ENCODE measurements around the gene RBM39.

RBM39 gene

DNA sequence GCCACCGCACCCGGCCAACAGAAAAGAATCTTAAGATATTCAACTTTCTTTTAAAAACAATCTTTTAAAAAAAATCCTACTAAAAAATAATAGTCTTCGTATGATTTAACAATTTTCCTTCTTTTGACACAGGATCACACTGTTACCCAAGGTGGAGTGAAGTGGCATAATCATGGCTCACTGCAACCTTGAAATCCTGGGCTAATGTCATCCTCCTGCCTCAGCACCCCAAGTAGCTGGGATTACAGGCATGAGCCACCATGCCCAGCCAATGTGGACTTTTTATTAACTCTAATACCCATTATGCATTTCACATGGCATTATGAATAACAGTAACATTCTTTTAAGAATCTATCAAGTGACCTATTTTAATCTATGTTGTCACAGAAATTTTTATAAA is 20.8 kb downstream of the RBM39 start:
- peaks cover 60 to 99% of the 10 kb centered on the region in 2 donors for H3K36me3 ChIP-seq (replicated peaks in 1 of 2; ENCODE audit: control insufficient read depth in 2 of 2, insufficient read depth in 2 of 2, low read length in 2 of 2)
- no peak overlapping the region for H2BK120ac ChIP-seq (ENCODE audit: low read depth, low read length)
- H4K8ac ChIP-seq (ENCODE audit: low read depth, low read length) = no peak overlapping the region
- H3K79me1 ChIP-seq (ENCODE audit: low read depth, low read length) = peaks cover 10% of the 10 kb centered on the region
- H2AK5ac ChIP-seq (ENCODE audit: low read depth, low read length) = no peak overlapping the region
- H3K4me2 ChIP-seq (ENCODE audit: insufficient read depth, low read length, poor library complexity, severe bottlenecking) = no peak overlapping the region
- 100% methylated on average over 1 of the region's 3 CpGs for WGBS, 2 donors (ENCODE audit: extremely low coverage in 2 of 2, insufficient read length in 2 of 2, insufficient replicate concordance in 1 of 2)
- H3K4me3 ChIP-seq (ENCODE audit: low read length in 2 of 2) = no peak overlapping the region
- H3K14ac ChIP-seq (ENCODE audit: low read length) = no peak overlapping the region
- no peak overlapping the region for H2BK12ac ChIP-seq (ENCODE audit: low read length)
- no peaks in the 10 kb centered on the region for H3K4me1 ChIP-seq (ENCODE audit: control insufficient read depth in 2 of 2, insufficient read depth in 1 of 2, low read depth in 1 of 2, low read length in 2 of 2)
- DNase-seq (ENCODE audit: low spot score) = no peak
- H2AFZ ChIP-seq (ENCODE audit: low read length) = no peak overlapping the region
- H4K91ac ChIP-seq (ENCODE audit: low read depth, low read length, poor library complexity) = no peak overlapping the region
- H3K9me3 ChIP-seq (replicated peaks in 1 of 2; ENCODE audit: control insufficient read depth in 2 of 2, insufficient read depth in 1 of 2, low read depth in 1 of 2, low read length in 2 of 2) = no peaks in the 10 kb centered on the region
- no peak overlapping the region for H2BK15ac ChIP-seq (ENCODE audit: low read length)
- H3K27ac ChIP-seq (replicated peaks; ENCODE audit: low read length) = no peak overlapping the region
- H2BK5ac ChIP-seq (ENCODE audit: low read length) = no peak overlapping the region
- H3K4ac ChIP-seq (ENCODE audit: low read length) = no peak overlapping the region
- no peaks in the 10 kb centered on the region for H3K27me3 ChIP-seq (ENCODE audit: control insufficient read depth in 3 of 3, insufficient read depth in 3 of 3, low read depth in 1 of 3, low read length in 3 of 3)
- no peak overlapping the region for H3K23ac ChIP-seq (ENCODE audit: low read depth, low read length, poor library complexity)
- H3K9ac ChIP-seq (ENCODE audit: low read depth, low read length, poor library complexity) = no peak overlapping the region
- no peak overlapping the region for H3K18ac ChIP-seq (ENCODE audit: low read length)

DNA sequence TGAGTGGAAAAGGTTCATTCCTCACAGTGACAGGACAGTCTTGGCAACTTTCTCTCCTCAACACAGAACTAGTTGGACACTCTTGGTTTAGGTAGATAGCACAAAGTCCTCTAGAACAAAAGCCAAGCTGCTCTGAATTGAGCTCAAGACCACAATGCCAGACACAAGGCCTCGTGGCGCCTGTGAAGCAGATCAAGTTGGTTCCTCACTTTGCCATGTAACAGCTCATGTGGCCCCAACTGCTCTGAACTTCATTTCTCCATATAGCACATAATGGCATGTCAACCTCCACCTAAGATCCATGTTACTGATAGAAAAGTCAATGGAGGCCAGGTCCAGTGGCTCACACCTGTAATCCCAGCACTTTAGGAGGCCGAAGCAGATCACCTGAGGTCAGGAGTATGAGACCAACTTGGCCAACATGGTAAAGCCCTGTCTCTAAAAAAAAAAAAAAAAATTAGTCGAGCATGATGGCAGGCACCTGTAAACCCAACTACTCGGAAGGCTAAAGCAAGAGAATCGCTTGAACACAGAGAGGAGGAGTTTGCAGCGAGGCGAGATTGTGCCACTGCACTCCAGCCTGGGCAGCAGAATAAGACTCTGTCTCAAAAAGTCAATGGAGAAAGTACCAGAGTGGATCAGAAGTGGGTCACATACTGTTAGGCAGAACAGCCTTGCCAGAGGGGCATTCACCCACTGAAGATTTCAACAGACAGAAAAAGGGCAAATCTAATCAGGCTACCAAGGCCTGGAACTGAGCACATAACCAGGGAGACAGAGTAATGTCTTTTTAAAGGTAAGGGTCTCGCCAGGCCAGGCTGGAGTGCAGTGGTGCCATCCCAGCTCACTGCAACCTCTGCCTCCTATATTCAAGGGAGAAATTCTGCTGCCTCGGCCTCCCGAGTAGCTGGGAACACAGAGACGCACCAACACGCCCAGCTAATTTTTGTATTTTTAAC is 21.6 kb downstream of the RBM39 start:
- H3K4me1 ChIP-seq (ENCODE audit: control insufficient read depth in 2 of 2, insufficient read depth in 1 of 2, low read depth in 1 of 2, low read length in 2 of 2) = no peaks in the 10 kb centered on the region
- no peak overlapping the region for H4K91ac ChIP-seq (ENCODE audit: low read depth, low read length, poor library complexity)
- no peak overlapping the region for H4K8ac ChIP-seq (ENCODE audit: low read depth, low read length)
- H3K4ac ChIP-seq (ENCODE audit: low read length) = no peak overlapping the region
- H2BK15ac ChIP-seq (ENCODE audit: low read length) = no peak overlapping the region
- H3K9me3 ChIP-seq (replicated peaks in 1 of 2; ENCODE audit: control insufficient read depth in 2 of 2, insufficient read depth in 1 of 2, low read depth in 1 of 2, low read length in 2 of 2) = no peaks in the 10 kb centered on the region
- H2AK5ac ChIP-seq (ENCODE audit: low read depth, low read length) = no peak overlapping the region
- WGBS, 2 donors (ENCODE audit: extremely low coverage in 2 of 2, insufficient read length in 2 of 2, insufficient replicate concordance in 1 of 2) = no CpG with 5 or more reads among the region's 13 CpGs
- H2BK12ac ChIP-seq (ENCODE audit: low read length) = no peak overlapping the region
- H3K14ac ChIP-seq (ENCODE audit: low read length) = no peak overlapping the region
- no peak overlapping the region for H2BK5ac ChIP-seq (ENCODE audit: low read length)
- H3K9ac ChIP-seq (ENCODE audit: low read depth, low read length, poor library complexity) = peak overlapping the region; percentile 27
- peak overlapping the region; percentile 49 for H3K23ac ChIP-seq (ENCODE audit: low read depth, low read length, poor library complexity)
- no peak for DNase-seq (ENCODE audit: low spot score)
- peaks cover 8% of the 10 kb centered on the region for H3K79me1 ChIP-seq (ENCODE audit: low read depth, low read length)
- H3K4me2 ChIP-seq (ENCODE audit: insufficient read depth, low read length, poor library complexity, severe bottlenecking) = no peak overlapping the region
- no peak overlapping the region for H3K27ac ChIP-seq (replicated peaks; ENCODE audit: low read length)
- peaks cover 64 to 99% of the 10 kb centered on the region in 2 donors for H3K36me3 ChIP-seq (replicated peaks in 1 of 2; ENCODE audit: control insufficient read depth in 2 of 2, insufficient read depth in 2 of 2, low read length in 2 of 2)
- no peak overlapping the region for H3K4me3 ChIP-seq (ENCODE audit: low read length in 2 of 2)
- no peak overlapping the region for H2AFZ ChIP-seq (ENCODE audit: low read length)
- no peak overlapping the region for H3K18ac ChIP-seq (ENCODE audit: low read length)
- H2BK120ac ChIP-seq (ENCODE audit: low read depth, low read length) = no peak overlapping the region
- no peaks in the 10 kb centered on the region for H3K27me3 ChIP-seq (ENCODE audit: control insufficient read depth in 3 of 3, insufficient read depth in 3 of 3, low read depth in 1 of 3, low read length in 3 of 3)

DNA sequence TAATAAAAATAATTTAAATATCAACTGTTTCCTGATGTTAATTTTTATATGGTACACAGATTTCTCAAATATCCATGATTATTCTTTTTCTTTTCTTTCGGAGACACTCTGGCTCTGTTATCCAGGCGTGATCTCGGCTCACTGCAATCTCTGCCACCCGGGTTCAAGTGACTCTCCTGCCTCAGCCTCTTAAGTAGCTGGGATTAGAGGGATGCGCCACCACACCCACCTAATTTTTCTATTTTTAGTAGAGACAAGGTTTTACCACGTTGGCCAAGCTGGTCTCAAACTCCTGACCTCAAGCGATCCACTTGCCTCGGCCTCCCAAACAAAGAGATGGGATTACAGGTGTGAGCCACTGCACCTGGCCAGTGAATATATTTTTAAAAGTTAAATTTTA is 22.3 kb downstream of the RBM39 start:
- H3K4me1 ChIP-seq (ENCODE audit: control insufficient read depth in 2 of 2, insufficient read depth in 1 of 2, low read depth in 1 of 2, low read length in 2 of 2) = no peaks in the 10 kb centered on the region
- no peak overlapping the region for H3K23ac ChIP-seq (ENCODE audit: low read depth, low read length, poor library complexity)
- H3K14ac ChIP-seq (ENCODE audit: low read length) = no peak overlapping the region
- no peaks in the 10 kb centered on the region for H3K9me3 ChIP-seq (replicated peaks in 1 of 2; ENCODE audit: control insufficient read depth in 2 of 2, insufficient read depth in 1 of 2, low read depth in 1 of 2, low read length in 2 of 2)
- no peak overlapping the region for H2BK120ac ChIP-seq (ENCODE audit: low read depth, low read length)
- H3K18ac ChIP-seq (ENCODE audit: low read length) = no peak overlapping the region
- H3K27ac ChIP-seq (replicated peaks; ENCODE audit: low read length) = no peak overlapping the region
- H3K27me3 ChIP-seq (ENCODE audit: control insufficient read depth in 3 of 3, insufficient read depth in 3 of 3, low read depth in 1 of 3, low read length in 3 of 3) = no peaks in the 10 kb centered on the region
- no peak overlapping the region for H2BK5ac ChIP-seq (ENCODE audit: low read length)
- H4K91ac ChIP-seq (ENCODE audit: low read depth, low read length, poor library complexity) = no peak overlapping the region
- H3K79me1 ChIP-seq (ENCODE audit: low read depth, low read length) = peaks cover 8% of the 10 kb centered on the region
- WGBS, 2 donors (ENCODE audit: extremely low coverage in 2 of 2, insufficient read length in 2 of 2, insufficient replicate concordance in 1 of 2) = no CpG with 5 or more reads among the region's 8 CpGs
- no peak overlapping the region for H3K4me2 ChIP-seq (ENCODE audit: insufficient read depth, low read length, poor library complexity, severe bottlenecking)
- no peak for DNase-seq (ENCODE audit: low spot score)
- H3K4me3 ChIP-seq (ENCODE audit: low read length in 2 of 2) = no peak overlapping the region
- no peak overlapping the region for H2BK15ac ChIP-seq (ENCODE audit: low read length)
- no peak overlapping the region for H4K8ac ChIP-seq (ENCODE audit: low read depth, low read length)
- no peak overlapping the region for H2BK12ac ChIP-seq (ENCODE audit: low read length)
- no peak overlapping the region for H3K9ac ChIP-seq (ENCODE audit: low read depth, low read length, poor library complexity)
- H2AFZ ChIP-seq (ENCODE audit: low read length) = no peak overlapping the region
- peaks cover 65 to 99% of the 10 kb centered on the region in 2 donors for H3K36me3 ChIP-seq (replicated peaks in 1 of 2; ENCODE audit: control insufficient read depth in 2 of 2, insufficient read depth in 2 of 2, low read length in 2 of 2)
- H2AK5ac ChIP-seq (ENCODE audit: low read depth, low read length) = no peak overlapping the region
- H3K4ac ChIP-seq (ENCODE audit: low read length) = no peak overlapping the region

DNA sequence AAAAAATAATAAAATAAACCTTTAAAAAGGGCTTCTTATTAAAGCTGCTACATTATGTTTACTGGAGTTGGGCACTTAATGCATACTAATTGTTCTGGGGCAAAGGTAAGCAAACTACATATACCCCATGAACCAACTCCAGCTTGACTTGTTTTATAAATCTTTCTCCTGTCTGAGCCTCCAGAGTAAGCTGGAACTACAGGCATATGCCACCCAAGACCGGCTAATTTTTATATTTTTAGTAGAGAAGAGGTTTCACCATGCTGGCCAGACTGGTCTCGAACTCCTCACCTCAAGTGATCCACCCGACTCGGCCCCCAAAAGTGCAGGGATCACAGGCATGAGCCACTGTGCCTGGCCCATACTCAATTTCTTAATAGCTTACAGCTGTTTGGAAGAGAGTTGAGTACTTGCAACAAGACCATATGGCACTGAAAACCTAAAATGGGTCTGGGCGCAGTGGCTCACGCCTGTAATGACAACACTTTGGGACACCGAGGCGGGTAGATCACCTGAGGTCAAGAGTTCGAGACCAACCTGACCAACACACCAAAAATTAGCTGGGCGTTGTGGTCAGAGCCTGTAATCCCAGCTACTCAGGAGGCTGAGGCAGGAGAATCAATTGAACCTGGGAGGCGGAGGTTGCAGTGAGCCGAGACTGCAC is 23.0 kb downstream of the RBM39 start:
- Histone ChIP-seq H4K91ac (ENCODE audit: low read depth, low read length, poor library complexity) (no peak overlapping the region), H4K8ac (ENCODE audit: low read depth, low read length) (no peak overlapping the region), H2AFZ (ENCODE audit: low read length) (no peak overlapping the region), H3K36me3 (replicated peaks in 1 of 2; ENCODE audit: control insufficient read depth in 2 of 2, insufficient read depth in 2 of 2, low read length in 2 of 2) (peaks cover 64 to 99% of the 10 kb centered on the region in 2 donors), H3K14ac (ENCODE audit: low read length) (no peak overlapping the region), H2BK15ac (ENCODE audit: low read length) (no peak overlapping the region), H3K4me3 (ENCODE audit: low read length in 2 of 2) (no peak overlapping the region), H3K4me1 (ENCODE audit: control insufficient read depth in 2 of 2, insufficient read depth in 1 of 2, low read depth in 1 of 2, low read length in 2 of 2) (no peaks in the 10 kb centered on the region), H3K9ac (ENCODE audit: low read depth, low read length, poor library complexity) (no peak overlapping the region), H2AK5ac (ENCODE audit: low read depth, low read length) (no peak overlapping the region), H3K23ac (ENCODE audit: low read depth, low read length, poor library complexity) (no peak overlapping the region), H3K9me3 (replicated peaks in 1 of 2; ENCODE audit: control insufficient read depth in 2 of 2, insufficient read depth in 1 of 2, low read depth in 1 of 2, low read length in 2 of 2) (no peaks in the 10 kb centered on the region), H2BK5ac (ENCODE audit: low read length) (no peak overlapping the region), H3K27me3 (ENCODE audit: control insufficient read depth in 3 of 3, insufficient read depth in 3 of 3, low read depth in 1 of 3, low read length in 3 of 3) (no peaks in the 10 kb centered on the region), H3K4ac (ENCODE audit: low read length) (no peak overlapping the region), H3K27ac (replicated peaks; ENCODE audit: low read length) (no peak overlapping the region), H2BK120ac (ENCODE audit: low read depth, low read length) (no peak overlapping the region), H3K4me2 (ENCODE audit: insufficient read depth, low read length, poor library complexity, severe bottlenecking) (no peak overlapping the region), H3K79me1 (ENCODE audit: low read depth, low read length) (peaks cover 8% of the 10 kb centered on the region), H3K18ac (ENCODE audit: low read length) (no peak overlapping the region), H2BK12ac (ENCODE audit: low read length) (no peak overlapping the region)
- DNase-seq (ENCODE audit: low spot score) = no peak
- WGBS, 2 donors (ENCODE audit: extremely low coverage in 2 of 2, insufficient read length in 2 of 2, insufficient replicate concordance in 1 of 2) = no CpG with 5 or more reads among the region's 12 CpGs
